ENCODE measurements around the gene TSN.
"Not testable (repeated sequence)": the region's sequence is repeated elsewhere in the genome, so short reads cannot be mapped to it uniquely, and the experiment has no call there.

Gene TSN

DNA sequence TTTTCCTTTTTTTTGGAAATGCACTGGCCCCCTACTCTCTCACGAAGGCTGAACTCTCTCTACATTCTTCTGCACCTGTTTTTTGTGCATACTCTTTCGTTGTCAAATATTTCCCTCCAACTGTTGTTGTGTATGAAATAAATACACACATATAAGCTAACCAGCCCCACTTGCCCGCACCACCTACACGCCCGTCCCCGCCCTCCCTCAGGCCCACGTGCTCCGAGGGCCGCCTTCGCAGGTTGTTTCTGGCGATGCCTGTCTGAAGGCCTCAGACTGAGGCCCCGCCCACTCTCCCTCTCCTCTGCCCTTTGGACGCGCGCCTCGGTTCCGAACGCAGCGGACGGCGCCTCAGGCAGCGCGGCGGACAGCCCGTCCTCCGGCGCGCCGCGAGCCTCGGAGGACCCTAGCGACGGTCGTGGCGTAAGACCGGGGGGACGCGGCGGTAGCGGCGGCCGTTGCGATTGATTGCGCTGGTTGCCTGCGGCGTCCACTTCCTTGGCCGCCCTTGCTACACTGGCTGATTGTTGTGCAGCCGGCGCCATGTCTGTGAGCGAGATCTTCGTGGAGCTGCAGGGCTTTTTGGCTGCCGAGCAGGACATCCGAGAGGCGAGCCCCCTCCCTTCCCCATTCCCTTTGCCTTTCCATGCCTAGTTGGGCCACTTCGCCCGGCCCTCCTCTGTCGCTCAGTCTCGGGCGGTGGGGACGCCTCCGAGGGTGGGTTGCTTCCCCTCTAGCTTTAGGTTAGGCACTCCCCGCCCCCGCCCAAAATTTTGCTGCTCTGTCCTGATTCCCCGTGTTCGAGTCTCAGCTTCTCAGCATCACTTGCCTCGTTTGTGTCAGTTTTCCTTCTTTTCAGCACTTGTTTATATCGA lies at the start of gene TSN:
Gene TSN, plus strand, starts transcription at position 415 of the 875 bp plus-strand sequence. Its CDS starts 129 bp downstream, at position 544.
- DNase-seq: peak; percentile 67 to 83

GRCh38 chr2:121705958-121706357 lies 49.5 kb upstream of the TSN start:
- no peak for DNase-seq

GRCh38 chr2:121707344-121707919 lies 48.0 kb upstream of the TSN start:
- no peak for DNase-seq

DNA sequence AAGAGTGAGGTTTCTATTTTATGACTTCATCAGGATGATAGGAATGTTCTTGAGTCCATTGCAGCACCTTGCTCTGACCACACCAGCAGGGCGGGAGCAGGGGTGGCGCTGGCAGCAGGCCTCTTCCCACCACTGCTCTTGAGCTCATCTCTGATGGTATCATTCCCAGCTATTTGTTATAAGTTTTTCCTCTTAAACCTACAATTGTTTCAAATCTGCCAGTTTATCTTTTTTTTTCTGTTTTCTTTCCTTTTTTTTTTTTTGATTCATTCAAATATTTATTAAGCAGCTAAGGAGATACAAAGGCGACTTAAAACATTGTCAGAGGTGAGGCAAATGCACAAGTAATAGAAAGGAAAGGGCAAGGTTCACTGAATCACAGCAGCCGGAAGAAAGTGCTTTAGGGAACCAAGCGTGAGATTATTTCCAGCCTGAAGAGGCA lies 47.5 kb upstream of the TSN start:
- DNase-seq: no peak

DNA sequence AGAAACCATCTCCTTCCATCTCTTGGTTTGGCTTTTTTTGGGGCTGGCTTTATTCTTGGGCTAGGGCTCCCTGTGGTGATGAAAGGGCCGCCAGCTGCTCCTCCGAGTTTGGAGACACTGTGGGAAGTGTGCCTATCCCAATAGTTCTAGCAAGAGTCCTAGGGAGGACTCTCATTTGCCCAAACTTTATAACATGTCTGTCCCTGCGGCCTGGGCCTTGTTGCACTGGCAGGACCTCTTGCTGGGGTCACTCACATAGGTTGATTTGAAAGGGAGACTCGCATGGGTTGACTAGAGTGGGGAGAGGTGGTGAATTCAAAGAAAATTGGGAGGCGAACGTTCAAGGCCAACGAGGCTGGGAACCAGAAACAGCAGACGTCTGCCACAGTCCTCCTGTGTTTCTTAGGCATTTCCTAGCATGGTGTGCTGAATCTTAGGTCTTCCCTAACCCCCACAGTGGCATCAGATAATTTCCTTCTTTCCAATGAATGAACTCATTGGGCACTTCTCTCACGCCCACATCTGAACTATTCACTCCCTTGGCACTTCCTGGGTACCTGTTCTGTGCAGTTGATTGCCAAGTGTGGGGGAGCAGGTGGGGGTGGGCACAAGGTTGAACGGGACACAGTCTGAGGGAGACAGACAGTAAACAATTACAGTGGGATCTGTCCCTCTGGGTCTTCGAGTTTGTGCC lies 45.5 kb upstream of the TSN start:
- no peak for DNase-seq

- DNase-seq: no peak
Observed at GRCh38 chr2:121710470-121711170, 44.8 kb upstream of the TSN start.

DNA sequence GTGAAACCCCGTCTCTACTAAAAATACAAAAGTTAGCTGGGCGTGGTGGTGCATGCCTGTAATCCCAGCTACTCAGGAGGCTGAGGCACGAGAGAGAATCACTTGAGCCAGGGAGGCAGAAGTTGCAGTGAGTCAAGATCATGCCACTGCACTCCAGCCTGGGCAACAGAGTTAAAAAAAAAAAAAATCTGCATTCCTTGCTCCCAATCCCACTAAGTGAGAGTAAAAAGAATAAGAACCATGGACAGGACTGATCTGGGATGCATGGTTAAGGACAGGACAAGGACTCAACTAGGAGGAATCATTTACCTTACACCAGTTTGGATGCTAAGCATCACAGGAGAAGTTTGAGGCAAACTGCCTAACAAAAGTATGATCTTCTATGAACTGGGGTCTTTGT lies 44.0 kb upstream of the TSN start:
- DNase-seq: not testable (repeated sequence)

DNA sequence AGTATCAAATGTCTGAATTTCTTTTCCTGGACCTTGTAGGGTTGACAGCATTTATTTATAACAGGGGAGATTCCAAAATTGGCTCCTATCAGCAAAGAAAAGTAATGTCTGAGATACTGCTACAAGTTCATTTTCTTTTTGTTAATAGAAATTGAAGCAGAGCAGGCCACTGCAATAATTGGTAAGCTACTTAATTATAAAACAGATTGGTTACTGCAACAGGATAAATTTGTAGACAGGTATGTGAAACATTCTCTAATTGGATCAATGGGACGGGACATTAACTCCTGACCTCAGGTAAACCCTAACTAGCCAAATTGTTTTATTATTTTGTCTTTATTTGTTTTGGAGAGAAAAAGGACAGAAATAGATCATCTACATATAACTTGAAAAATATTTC lies 39.3 kb upstream of the TSN start:
- no peak for DNase-seq

- no peak for DNase-seq
Observed at GRCh38 chr2:121717529-121717928, 37.9 kb upstream of the TSN start.

- no peak for DNase-seq
Observed at GRCh38 chr2:121721926-121722325, 33.5 kb upstream of the TSN start.

DNA sequence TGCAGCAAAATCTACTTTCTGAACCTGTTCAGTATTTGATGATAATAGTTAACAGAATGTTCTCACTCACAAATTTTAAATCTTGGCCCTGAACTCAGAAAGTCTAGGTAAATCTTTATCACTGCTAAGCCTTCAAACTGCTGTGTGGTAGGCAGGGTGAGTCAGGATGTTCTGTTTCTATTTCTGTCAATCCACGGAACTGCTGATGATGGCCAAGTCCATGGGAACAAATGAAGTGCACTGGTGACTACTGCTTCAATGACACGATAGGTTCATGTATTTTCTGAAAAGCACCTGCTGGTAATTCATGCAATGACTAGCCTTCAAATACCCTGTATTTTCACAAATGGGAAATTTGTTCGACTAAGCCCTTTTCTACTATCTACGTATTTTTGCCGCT lies 33.0 kb upstream of the TSN start:
- no peak for DNase-seq

DNA sequence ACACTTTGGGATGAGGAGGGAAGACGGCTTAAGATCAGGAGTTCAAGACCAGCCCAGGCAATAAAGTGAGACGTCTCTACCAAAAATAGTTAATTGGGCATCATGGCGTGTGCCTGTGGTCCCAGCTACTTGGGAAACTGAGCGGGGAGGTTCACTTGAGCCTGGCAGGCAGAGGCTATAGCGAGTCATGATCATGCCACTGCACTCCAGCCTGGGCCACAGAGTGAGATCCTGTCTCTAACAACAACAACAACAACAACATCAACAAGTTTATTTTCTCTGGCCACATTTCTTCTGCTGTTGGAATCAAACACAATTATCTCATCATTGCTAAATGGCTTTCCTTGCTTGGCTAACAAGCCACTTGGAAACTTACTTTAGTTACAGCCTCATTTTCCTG lies 32.1 kb upstream of the TSN start:
- no peak for DNase-seq

DNA sequence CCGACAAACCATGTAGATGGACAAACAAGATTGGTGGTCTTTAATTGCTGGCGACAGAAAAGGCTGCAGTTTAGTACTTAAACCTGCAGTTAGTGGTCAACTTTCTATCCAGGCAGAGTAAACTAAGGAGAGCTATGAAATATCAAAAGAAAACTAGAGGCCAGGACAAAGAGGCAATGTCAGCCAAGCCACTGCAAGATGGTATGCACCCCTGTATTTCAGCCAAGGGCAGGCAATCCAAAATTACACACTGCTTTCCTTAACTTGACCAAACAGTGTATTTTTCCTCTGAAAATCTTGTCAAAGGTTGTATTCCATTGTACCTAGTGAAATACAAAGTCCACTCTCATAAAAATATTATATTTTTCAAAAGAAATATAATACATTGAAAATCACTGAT lies 28.1 kb upstream of the TSN start:
- DNase-seq: no peak

GRCh38 chr2:121727950-121728349 lies 27.5 kb upstream of the TSN start:
- no peak for DNase-seq

- no peak for DNase-seq
Observed at GRCh38 chr2:121731366-121731765, 24.1 kb upstream of the TSN start.

DNA sequence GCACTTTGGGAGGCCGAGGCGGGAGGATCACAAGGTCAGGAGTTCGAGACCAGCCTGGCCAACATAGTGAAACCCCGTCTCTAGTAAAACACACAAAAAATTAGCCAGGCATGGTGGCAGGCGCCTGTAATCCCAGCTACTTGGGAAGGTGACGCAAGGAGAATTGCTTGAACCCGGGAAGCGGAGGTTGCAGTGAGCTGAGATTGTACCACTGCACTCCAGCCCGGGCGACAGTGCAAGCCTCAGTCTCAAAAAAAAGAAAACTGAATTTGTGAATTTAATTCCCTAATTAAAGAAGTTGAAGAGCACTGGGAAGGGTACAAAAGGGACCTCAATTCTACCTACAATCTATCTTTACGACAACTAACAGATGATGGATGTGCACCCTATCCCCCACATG lies 20.9 kb upstream of the TSN start:
- DNase-seq: not testable (repeated sequence)

- no peak for DNase-seq
Observed at GRCh38 chr2:121735518-121736074, 19.9 kb upstream of the TSN start.

GRCh38 chr2:121736140-121736461 lies 19.4 kb upstream of the TSN start:
- DNase-seq: no peak

- DNase-seq: peak; percentile 77 to 90
Observed at GRCh38 chr2:121736462-121737336, 18.8 kb upstream of the TSN start, which contains the start of gene NIFK. NIFK (minus strand) TSS chr2:121736875; CDS start chr2:121736850, 25 bp downstream.

DNA sequence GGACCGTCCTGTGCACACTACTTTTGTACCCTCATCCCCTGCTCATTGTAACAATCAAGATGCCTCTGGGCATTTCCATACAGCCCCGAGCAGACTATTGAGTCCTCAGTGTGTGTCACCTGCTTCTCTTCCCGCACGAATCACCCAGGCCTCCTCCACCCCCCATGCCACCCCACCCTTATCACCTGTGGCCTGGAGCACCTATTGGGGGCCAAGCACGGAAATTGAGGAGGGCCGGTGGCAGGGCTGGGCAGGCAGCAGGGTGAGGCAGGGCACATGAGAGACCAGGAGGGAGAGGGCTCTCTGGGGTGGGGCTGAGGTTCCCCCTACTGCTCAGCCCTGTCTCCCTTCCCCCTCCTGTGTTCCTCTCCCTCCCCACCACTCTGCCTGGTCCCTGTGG lies 14.5 kb upstream of the TSN start:
- DNase-seq: no peak

GRCh38 chr2:121741450-121741849 lies 14.0 kb upstream of the TSN start:
- no peak for DNase-seq

DNA sequence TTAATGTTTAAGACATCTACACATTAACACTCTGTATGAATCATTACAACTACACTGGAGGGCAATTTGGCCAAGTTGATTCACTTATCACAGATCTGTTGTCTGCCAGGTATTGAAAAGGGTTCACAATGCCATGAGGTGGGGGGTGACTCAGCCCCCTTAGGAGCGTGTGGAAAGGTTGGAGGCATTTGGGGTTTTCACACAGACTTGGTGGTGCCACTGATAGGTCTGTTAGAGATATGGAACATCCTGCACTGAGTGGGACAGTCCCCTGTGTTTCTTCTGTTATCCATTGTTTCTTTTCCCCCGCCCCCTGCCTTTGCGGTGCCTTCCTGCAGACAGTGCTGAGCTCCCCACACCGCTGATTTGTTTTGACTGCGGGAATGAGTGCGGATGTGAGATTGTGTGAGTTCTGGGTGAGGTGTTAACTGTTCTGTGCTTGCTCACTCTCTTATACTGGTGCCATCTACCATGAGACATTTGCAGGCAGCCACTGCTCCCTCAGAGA lies 9.3 kb upstream of the TSN start:
- no peak for DNase-seq
